ENCODE measurements around the gene POLE4.

Gene POLE4

DNA sequence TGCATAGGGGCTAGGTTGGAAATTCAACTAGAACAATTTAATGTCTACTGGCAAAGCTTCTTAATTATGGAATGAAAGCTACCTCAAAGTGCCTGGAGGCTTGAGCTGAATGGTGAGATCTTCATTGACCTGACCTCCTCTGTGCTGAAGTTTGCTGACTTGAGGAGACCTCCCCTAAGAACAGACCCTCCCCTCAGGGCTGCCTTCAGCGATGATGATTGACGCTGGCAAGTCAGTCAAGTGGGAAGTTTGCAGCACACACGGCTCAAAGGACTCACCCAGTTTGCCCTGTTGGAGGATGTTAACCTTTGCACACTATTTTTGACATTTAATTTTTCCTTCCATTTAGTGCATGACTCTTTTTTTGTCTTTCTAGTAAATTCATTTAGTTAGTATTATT, 17.2 kb upstream of the POLE4 start:
- no peak for DNase-seq

DNA sequence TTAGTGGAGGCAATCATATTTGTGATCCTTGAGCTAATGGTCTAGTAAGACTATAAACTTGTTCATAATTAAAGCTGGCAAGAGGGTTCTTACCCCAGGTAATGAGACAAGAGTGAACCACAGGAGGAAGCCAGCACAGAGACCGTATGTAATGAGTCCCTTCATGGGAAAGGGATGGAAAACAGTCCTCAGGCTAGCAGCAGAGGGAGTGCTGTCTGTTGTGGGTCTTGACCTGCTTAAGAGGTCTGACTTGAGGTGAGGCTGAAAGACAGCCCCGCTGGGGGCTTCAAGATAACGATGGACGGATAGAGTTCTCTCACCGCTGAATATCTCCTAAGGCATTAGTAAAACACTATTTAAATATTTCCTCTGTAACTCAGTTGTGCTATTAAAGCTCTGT, 16.2 kb upstream of the POLE4 start:
- DNase-seq = no peak

DNA sequence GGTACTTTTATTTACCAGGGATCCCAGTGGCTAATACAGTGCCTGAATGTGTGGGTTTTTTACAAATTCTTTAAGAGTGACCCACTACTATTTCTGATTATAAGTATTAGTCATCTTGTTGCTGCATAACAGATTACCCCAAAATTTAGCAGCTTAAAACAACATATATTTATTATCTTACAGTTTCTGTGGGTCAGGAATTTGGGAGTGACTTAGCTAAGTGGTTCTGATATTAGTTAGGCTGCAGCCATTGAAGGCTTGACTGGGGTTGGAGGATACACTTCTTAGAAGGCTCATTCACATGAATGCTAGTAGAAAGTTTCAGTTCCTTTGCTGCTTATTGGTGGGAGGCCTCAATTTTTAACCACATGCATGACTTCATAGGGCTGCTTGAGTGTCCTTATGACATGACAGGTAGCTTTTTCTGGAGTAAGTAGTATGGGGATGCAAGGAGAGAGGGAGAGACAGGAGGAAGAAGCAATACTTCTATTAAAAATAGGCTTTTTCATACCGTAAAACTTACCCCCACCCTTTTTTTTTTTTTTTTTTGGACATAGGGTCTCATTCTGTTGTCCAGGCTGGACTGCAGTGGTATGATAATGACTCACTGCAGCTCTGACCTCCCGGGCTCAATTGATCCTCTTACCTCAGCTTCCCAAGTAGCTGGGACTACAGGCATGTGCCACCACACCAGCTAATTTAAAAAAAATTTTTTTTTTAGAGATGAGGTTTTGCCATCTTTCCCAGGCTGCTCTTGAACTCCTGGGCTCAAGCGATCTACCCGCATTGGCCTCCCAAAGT, 13.3 kb upstream of the POLE4 start:
- no peak for DNase-seq

DNA sequence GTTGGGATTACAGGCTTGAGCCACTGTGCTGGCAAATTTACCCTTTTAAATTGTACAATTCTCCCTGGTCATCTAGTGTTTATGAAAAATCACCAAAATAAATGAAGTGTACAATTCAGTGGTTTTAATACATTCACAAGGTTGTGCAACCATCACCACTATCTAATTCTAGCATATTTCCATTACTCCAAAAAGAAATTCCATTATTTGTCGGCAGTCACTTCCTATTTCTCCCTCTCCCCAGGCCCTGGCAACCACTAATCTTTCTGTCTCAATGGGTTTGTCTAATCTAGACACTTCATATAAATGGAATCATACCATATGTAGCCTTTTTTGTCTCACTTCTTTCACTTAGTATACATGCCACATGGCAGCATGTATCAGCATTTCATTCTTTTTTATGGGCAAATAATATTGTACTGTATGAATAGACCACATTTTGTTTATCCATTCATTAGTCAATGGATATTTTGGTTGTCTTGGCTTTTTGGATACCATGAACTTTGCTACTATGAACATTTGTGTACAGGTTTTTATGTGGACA, 12.6 kb upstream of the POLE4 start:
- DNase-seq = no peak

GRCh38 chr2:74947703-74948102, 10.7 kb upstream of the POLE4 start:
- no peak for DNase-seq

- DNase-seq = no peak
These were observed 9.7 kb upstream of the POLE4 start for GRCh38 chr2:74948779-74949178.

GRCh38 chr2:74951211-74951754, 7.2 kb upstream of the POLE4 start:
- DNase-seq = no peak

- no peak for DNase-seq
These were observed 5.9 kb upstream of the POLE4 start for GRCh38 chr2:74952575-74952974.

DNA sequence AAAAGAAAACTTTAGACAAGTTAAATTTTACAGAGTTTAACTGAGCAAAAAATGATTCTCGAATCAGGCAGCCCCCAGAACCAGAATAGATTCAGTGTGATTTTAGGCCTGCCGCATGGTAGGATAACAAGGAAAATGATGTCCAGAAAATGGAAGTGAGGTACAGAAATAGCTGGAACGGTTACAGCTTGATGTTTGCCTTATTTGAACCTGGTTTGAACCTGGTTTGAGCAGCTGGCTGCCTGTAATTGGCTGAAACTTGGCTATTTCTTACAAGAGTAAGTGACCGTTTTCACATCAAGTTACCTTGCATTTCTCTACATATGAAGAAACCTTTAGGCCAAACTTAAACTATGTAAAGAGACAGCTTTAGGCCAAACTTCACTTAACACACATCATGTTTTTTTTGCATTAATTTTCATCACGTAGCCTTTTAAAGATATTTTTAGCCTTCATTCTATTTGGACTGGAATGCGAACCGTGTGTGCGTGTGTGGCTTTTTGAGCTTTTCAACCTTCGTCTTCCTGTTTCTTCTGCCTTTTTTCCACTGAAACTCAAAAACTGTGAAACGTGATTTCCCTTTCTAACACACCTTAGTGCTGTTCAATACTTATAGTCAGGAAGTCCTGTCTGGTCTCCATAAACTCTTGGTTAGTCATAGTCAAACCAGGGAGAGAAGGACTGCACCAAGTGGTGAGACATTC, 4.5 kb upstream of the POLE4 start:
- DNase-seq = no peak

DNA sequence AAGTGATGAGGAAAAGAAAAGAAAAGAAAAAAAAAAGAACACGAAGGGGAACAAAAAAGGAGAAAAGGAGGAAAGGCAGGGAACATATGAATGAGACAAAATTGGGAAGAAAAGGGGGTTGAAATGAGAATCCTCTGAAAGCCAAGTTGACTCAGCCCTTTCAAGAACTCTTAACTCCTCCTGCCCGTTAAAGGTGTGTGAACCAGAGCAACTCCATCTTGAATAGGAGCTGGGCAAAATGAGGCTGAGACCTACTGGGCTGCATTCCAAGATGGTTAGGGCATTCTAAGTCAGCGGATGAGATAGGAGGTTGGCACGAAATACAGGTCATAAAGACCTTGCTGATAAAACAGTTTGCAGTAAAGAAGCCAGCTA, 4.0 kb upstream of the POLE4 start:
- no peak for DNase-seq

- no peak for DNase-seq
These were observed 563 bp upstream of the POLE4 start for GRCh38 chr2:74957886-74958273.

DNA sequence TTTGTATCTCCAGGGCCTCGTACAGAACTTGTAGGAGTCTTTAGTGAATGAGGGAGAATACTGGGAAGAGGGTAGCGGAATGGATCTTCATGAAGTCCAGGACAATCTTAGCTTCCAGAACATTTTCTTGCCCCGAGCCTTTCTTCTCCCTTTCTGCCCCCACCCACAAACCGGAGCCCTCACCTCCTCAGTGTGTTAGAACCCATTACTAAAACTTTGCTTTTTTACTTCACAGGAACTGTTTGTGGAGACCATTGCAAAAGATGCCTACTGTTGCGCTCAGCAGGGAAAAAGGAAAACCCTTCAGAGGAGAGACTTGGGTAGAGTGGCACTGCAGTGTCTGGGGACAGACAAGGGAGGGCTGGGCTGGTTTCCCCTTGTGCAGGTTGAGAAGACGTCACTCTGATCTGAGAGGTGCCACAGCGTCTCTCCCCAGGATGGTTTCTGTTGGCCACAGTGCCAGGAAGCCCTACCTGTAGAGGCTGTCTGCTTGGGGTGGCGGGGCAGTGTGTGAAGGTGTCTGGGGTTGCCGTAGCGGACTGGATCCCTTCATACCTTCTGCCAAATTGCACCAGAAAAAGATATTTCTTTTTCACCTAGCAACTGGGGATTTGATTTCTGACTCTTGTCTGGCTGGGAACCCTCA, 786 bp downstream of the POLE4 start:
- DNase-seq = no peak

DNA sequence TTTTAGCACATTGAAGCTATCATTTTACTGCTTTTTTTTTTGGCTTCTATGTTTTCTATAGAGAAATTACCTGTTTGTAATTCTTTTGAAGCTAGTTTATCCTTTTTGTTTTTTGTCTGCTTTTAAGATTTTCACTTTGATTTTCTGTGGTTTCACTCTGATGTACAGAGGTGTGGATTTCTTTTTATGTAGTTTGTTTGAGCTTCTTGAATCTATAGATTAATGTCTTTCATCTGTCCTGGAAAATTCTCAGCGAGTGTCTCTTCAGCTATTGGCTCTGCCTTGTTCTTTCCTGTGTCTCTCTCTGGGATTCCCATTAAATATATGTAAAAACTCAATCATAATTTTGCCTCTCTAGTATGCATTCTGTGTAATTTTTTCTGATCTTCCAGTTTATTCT, 8.4 kb downstream of the POLE4 start:
- DNase-seq = no peak

- no peak for DNase-seq
These were observed 16.6 kb downstream of the POLE4 start for GRCh38 chr2:74975016-74975415.

DNA sequence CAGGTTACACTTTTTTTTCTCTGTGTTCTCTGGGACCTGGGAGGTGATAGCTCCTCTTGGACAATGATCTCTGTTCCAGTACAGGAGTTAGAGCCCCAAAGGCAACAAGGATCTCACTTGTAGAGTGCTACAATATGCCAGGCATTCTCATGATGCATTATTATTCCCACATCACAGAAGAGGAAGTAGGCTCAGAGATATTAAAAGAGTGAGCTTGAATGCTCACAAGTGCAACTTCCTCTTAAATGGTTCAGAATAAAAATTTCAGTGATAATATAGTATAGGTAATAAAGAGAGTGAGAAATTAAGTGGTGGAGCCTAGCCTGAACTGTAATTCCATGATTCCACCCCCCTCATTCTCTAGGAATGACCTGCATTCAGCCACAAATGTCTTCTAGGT, 21.4 kb downstream of the POLE4 start:
- no peak for DNase-seq

DNA sequence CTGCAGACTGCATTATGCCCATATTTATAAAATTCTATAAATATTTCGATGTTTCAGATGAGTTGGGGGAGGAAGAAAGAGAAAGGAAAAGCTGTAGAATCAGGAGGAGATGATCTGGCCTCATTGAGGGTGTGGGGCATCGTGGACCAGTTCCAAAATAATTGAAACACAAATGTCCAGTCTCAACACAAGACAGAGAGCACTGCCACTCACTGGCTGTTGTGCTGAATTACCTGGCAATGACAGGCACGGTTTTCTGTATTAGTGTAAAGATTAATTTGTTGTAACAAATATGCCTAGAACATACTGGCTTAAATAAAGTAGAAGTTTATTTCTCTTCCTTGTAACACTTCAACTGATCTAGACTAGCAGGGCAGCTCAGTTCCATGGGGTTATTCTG, 24.1 kb downstream of the POLE4 start:
- DNase-seq = no peak

- no peak for DNase-seq
These were observed 25.4 kb downstream of the POLE4 start for GRCh38 chr2:74983631-74984392.

GRCh38 chr2:74984947-74985637, 26.6 kb downstream of the POLE4 start:
- no peak for DNase-seq

- DNase-seq = no peak
These were observed 27.7 kb downstream of the POLE4 start for GRCh38 chr2:74985978-74986609.

GRCh38 chr2:74991977-74992376, 33.5 kb downstream of the POLE4 start:
- DNase-seq = no peak

GRCh38 chr2:74999468-74999867, 41.0 kb downstream of the POLE4 start:
- no peak for DNase-seq

GRCh38 chr2:75002007-75002406, 43.6 kb downstream of the POLE4 start:
- no peak for DNase-seq
